Stimulated activated CD4-positive, alpha-beta T cell treated with anti-CD3 and anti-CD28 coated beads, Interleukin-12 subunit alpha, Interleukin-12 subunit beta, amount 100 ng/mL, for 4 hours (primary cell): ENCODE results near the gene ITGBL1.

Experiments
- DNase-seq: peaks from one replicate; pipeline ENCODE4 v3.0.0-alpha.2; 2020

ITGBL1 gene

GRCh38 chr13:101634142-101634541, 181.7 kb downstream of the ITGBL1 start:
- DNase-seq = no peak

GRCh38 chr13:101639711-101640110, 187.2 kb downstream of the ITGBL1 start:
- no peak for DNase-seq

- DNase-seq = no peak
These were observed 188.4 kb downstream of the ITGBL1 start for GRCh38 chr13:101640788-101641400.

- no peak for DNase-seq
These were observed 193.4 kb downstream of the ITGBL1 start for GRCh38 chr13:101645871-101646270.

DNA sequence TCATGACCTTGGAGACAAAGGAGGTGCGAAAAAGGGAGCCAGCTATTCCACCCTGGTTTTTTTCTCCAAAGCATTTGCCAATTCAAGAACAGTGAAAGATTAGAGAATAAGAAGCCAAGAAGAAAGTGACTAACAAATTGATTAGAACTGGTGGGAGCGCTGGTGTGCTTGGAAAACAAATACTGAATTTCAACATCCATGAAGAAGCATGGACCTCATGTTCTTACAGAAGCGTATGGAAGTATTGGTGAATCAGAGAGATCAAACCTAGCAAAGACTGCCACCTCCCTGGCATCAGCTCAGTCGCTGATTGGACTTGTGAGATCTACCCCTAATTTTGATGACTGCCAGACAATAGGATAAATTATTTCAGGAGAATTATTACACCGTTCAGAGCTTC, 195.3 kb downstream of the ITGBL1 start:
- no peak for DNase-seq

DNA sequence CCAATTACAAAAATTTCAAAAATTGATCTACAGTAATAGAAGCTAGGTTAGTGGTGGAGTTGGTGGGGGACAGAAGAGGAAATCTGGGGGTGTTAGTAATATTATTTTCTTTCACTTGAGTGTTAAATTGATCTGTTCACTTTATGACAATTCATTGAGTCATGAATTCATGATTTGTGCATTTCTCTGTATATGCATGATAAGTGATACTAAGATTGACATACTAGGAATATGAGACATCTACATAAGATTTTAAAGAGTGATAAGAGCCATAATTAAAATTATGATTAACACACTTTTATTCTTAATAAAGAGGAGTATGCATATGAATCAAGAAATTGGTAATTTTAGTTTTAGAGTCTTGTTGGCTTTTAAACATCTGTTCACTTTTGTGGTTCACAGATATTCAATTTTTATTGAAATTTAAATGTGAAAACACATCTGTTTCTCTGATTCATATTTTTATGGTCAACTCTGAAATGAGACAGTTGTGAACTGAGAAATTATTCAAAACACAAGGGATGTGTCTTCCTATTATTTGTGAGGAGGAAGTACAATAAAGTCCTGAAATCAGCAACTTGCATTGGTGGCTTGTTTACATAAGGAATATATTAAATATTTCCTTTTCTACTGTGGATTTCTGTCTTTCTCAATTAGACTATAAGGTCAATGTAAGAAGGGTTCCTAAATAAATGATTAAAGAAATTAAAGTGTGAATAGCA, 196.5 kb downstream of the ITGBL1 start:
- DNase-seq = no peak

GRCh38 chr13:101649488-101650126, 197.1 kb downstream of the ITGBL1 start:
- DNase-seq = no peak

DNA sequence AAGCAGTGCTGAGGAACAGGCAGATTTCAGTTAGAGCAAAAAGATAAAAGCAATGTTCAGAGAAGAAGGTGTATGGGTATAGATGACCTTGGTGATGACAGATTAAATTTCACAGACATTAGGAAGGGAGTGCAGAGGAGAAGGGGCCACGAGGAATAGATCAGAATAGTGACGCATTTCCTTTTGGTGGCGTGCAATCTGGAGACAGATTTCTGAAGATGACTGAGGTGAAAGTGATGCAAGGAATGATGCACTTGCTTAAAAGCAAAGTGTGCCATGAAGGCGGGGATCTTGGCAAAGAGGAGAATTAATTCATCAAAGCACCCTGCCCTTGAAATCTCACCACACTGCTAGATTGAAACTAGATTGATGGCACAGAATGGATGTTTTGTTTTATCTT, 202.4 kb downstream of the ITGBL1 start:
- DNase-seq = no peak

GRCh38 chr13:101655435-101655834, 203.0 kb downstream of the ITGBL1 start:
- no peak for DNase-seq

DNA sequence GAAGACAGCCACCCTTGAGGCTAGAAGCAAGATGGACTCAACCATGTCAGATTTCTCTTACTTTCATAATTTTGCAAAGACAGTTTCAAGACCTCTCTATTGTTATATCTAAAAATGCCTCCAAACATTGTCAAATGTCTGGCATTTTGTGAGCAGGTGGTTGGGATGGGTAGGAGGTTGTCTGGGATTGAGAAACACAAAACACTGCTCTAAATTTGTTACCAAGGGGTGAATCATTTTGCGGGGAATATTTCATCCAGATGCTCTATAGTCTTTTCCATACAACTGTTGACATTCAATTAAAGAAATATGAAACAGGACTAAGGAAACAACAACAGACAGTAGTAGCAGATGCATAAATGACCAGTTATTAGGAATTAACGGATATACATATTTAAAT, 208.2 kb downstream of the ITGBL1 start:
- DNase-seq = no peak

DNA sequence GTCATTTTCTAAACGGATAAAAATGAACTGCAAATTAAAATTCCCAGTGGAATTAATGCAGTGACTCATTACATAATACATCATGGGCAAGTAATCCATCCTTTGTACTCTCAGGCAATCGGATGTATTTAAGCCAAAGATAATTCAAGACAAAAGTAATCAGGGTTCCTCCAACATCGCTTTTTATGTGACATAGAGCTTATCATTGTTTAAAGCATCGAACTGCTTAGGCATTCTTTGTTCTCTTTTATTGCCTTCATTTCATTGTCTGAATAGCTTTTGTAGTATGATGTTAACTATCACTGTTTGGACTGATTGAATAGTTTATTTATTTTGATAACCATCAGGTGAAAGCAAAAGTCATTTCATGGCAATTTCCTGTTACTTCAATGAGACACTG, 209.4 kb downstream of the ITGBL1 start:
- no peak for DNase-seq

GRCh38 chr13:101673360-101674105, 221.1 kb downstream of the ITGBL1 start:
- DNase-seq = no peak

- DNase-seq = no peak
These were observed 229.4 kb downstream of the ITGBL1 start for GRCh38 chr13:101681834-101682233.

GRCh38 chr13:101686003-101686402, 233.5 kb downstream of the ITGBL1 start:
- DNase-seq = no peak

GRCh38 chr13:101690871-101691270, 238.4 kb downstream of the ITGBL1 start:
- no peak for DNase-seq

GRCh38 chr13:101691341-101691860, 238.9 kb downstream of the ITGBL1 start:
- no peak for DNase-seq

- DNase-seq = no peak
These were observed 243.5 kb downstream of the ITGBL1 start for GRCh38 chr13:101695870-101696516.

DNA sequence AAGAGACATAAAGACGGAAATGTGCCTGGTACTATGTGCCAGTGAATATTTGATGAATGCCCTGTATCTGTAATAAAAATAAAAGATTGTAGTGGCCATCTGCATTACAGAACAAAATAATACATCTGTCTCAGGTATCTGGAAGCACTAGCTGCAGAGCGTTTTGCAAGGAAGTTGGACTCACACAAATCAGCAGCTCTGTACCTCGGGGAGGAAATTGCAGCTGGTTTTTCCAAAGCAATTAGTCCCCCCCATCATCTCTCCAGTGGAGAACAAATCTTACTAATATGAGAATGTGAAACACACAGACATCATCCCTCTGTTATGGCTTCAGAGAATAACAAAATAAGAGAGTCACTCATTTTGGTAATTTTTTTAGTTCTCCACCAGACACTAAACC, 245.3 kb downstream of the ITGBL1 start:
- DNase-seq = no peak

- DNase-seq = no peak
These were observed 245.9 kb downstream of the ITGBL1 start for GRCh38 chr13:101698400-101698799.

GRCh38 chr13:101700598-101700997, 248.1 kb downstream of the ITGBL1 start:
- no peak for DNase-seq

DNA sequence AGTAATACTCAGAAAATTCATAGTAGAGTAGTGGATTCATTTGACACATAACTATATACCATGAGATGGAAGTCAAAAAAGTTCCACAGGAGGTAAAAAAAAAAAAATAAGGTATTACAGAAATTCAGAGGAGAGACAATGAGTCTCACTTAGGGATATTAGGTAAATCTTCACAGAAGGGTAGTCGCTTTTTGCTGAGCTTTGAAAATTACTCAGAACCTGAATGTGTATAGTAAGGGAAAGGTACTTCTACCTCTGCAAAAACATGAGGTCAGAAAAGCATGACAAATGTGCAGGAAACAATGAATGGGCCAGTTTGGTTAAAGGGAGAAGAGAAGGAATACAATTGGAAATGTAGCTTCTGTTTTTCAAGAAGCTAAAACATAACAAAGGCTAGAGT, 250.6 kb downstream of the ITGBL1 start:
- no peak for DNase-seq

- DNase-seq = no peak
These were observed 251.4 kb downstream of the ITGBL1 start for GRCh38 chr13:101703838-101704237.

- no peak for DNase-seq
These were observed 254.2 kb downstream of the ITGBL1 start for GRCh38 chr13:101706651-101707050.
